GM18526 (cell line): Measurements from ENCODE around the gene AP1S3.

ENCODE experiments used
- POLR2A ChIP-seq: IDR thresholded peaks from 3 replicates; pipeline ENCODE4 v1.6.1; 2011; ENCODE audit not compliant: insufficient read length; ENCODE audit errors: extremely low read depth

Gene AP1S3

GRCh38 chr2:223859070-223859469 is 21.7 kb upstream of the AP1S3 start:
- TF ChIP-seq POLR2A = no peak

- no peak for TF ChIP-seq POLR2A
Observed at GRCh38 chr2:223856584-223856983, 19.2 kb upstream of the AP1S3 start.

GRCh38 chr2:223856021-223856420 is 18.6 kb upstream of the AP1S3 start:
- no peak for TF ChIP-seq POLR2A

GRCh38 chr2:223855426-223855825 is 18.0 kb upstream of the AP1S3 start:
- TF ChIP-seq POLR2A = no peak

- TF ChIP-seq POLR2A = no peak
Observed at GRCh38 chr2:223854741-223855140, 17.4 kb upstream of the AP1S3 start.

- no peak for TF ChIP-seq POLR2A
Observed at GRCh38 chr2:223853425-223853837, 16.0 kb upstream of the AP1S3 start.

GRCh38 chr2:223852281-223852795 is 15.0 kb upstream of the AP1S3 start:
- no peak for TF ChIP-seq POLR2A

- TF ChIP-seq POLR2A = no peak
Observed at GRCh38 chr2:223847410-223847809, 10.0 kb upstream of the AP1S3 start.

GRCh38 chr2:223846515-223846914 is 9.1 kb upstream of the AP1S3 start:
- no peak for TF ChIP-seq POLR2A

- no peak for TF ChIP-seq POLR2A
Observed at GRCh38 chr2:223841436-223842190, 4.2 kb upstream of the AP1S3 start.

- peak; percentile 35 for TF ChIP-seq POLR2A
Observed at GRCh38 chr2:223835701-223836532, 1.5 kb downstream of the AP1S3 start.

- TF ChIP-seq POLR2A = no peak
Observed at GRCh38 chr2:223834431-223834830, 3.0 kb downstream of the AP1S3 start.

GRCh38 chr2:223832241-223832903 is 5.0 kb downstream of the AP1S3 start:
- no peak for TF ChIP-seq POLR2A

GRCh38 chr2:223829128-223829527 is 8.3 kb downstream of the AP1S3 start:
- no peak for TF ChIP-seq POLR2A

GRCh38 chr2:223828314-223828713 is 9.1 kb downstream of the AP1S3 start:
- no peak for TF ChIP-seq POLR2A
